DMS53 (cell line): ENCODE data around the gene MOGAT3.

Experiments used
- DNase-seq: peaks from one replicate; lab custom pipeline; 2025; lab: John Stamatoyannopoulos, UW

MOGAT3 gene

DNA sequence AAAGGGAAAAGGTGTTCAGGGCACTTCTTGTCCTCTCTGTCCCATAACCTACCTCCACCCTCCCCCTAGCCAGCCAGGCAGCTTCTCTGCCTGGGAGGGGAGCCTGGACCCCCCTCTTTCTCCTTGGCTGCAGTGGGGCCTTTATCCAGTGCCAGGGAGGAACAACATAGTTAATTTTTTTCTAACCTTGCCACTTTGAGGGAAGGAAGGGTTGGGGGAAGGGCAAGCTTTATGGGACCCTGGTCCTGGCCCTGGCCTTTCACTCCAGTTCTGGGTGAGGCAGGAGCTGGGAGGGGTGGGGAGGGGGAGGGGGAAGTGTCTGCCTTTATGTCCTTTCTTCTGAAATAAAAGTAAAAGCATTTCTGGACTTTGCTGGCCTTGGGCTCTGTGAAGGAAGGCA is 39.9 kb downstream of the MOGAT3 start:
- DNase-seq, result no peak

DNA sequence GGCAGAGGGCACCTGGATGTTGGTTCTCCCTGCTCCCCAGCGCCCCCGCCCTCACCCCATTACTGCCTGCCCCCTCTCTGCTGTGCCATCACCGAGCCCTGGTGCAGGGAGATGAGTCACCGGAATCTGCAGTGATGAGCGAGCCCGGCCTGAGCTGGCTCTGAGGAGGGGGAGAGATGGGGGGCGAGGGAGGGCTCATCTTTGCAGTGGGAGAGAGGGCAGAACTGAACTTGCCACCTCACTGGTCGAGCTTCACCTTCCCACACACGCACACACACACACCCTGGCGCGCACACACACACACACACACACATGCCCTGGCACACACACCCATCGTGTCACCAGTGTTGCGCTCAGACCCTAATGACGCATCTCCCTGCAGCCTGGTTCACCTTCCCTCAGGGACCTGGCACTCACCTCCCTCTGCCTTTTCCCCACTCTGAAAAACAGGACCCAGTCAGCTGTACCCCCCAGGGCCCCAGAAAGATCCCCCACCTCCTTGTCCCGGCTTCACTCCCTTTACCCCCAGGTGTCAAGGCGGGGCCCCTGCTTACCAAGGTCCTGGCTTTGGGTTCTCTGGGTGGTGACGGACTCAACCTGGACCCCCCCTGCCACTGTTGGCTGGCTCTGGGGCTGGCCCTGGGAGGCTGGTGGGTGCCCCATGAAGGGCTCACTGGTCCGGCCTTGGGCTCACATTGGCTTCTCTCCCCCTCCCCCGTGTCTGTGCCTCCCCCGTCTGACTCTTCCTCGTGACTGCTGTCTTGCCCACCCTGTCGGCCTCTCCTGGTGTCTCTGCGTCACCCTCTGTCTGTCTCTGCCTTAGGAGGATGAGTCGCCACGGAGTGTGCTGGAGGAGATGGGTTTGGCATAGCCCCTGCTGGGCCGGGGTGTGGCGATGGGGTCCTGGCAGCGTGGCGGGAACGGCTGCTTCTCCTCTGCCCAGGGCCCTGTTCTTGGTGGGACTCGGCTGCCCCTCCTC is 40.9 kb downstream of the MOGAT3 start:
- no peak for DNase-seq

DNA sequence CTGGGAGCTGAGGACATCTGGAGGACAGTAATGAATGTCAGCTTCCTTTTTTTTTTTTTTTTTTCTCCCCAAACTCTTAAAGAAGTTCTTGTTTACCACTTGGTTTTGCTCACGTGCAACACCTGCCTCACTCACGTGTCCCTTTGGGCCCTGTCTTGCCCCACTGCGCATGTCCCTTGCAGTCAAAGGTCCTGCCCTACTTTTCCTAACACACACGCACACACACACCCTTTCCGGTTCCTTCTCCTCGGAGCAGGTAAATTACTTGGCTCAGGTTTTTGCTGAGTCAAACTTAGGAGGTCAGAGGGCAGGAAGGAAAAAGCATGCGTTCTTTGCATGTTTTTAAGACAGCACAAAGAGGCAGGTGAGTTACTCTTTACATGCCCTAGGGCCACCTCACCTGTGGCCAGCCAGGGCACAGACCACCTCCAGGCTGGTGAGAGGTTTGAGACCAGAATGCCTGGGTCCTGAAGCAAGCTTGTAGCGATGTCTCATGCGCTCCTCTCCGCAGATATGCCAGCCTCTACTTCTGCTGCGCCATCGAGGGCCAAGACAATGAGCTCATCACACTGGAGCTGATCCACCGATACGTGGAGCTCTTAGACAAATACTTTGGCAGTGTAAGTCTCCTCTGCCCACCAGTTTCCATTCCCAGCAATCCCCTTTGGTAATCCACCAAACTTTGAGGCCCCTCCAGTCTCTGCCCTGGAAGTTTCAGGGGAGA is 43.8 kb downstream of the MOGAT3 start:
- DNase-seq, result no peak

GRCh38 chr7:101156277-101156676 is 44.6 kb downstream of the MOGAT3 start:
- DNase-seq, result no peak

GRCh38 chr7:101155303-101155702 is 45.5 kb downstream of the MOGAT3 start:
- no peak for DNase-seq

DNA sequence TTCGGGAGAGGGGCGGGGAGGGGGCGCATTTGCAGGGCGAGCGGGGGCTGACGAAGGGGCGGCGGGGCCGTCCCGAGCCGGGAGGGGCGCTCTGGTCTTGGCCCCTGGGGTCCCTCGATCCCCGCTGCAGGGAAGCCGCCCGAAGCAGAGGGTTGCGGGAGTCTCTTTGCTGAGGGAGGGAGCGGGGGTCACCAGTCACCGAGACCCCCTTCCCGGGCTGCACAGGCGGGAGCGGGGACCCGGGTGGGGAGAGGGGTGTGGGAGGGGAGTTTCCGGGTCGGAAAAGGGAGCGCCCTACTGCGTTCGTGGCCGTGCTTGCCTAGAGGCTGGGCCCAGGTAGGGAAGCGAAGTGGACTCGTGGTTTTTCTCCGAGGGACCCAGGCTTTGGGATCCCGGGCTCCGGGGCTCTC is 46.1 kb downstream of the MOGAT3 start:
- peak; percentile 59 for DNase-seq

DNA sequence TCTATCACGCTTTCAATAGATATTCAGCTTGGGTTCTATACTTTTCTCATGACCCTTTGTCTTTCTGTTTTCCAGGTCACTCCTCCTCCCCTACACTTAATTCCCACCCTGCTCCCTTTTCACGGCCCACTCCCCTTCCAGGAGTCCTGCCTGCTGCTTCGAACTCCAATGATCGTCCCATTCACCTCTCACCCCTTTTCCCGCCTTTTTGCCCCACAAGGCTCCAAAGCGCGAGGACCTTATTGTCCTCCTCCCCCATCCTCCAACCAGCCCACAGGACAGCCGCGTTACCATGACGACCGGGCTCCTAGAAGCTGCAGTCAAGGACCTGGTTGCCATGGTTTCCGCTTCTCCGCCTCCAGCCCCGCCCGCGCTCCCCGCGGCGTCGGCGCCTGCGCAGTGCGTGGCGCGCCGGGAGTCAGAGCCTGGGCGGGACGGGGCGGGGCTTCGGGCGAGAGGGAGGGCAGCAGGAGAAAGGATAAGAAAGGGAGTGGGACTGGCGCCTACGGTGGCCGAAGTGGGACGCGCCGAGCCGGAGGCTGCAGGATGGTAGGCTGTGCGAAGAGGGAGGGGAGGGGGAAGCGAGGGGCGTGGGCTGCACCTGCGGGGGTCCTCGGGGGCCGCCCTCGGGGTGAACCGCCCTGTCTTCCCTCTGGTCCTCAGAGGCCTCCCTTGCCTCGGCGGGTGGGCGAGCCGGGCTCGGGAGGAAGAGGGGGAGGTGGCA is 46.7 kb downstream of the MOGAT3 start, which contains the start of gene AP1S1:
Gene AP1S1, plus strand, starts transcription at position 508 of the 724 bp plus-strand sequence. Its CDS starts 39 bp downstream, at position 547.
- peak; percentile 100 for DNase-seq

GRCh38 chr7:101151908-101152651 is 48.8 kb downstream of the MOGAT3 start:
- DNase-seq, result no peak
